ENCODE data around the gene COX7A2L. TPM values are rescaled to one million over a fixed set of nuclear protein-coding genes. Genes with fewer than 3 reads are reported as not detected.

The COX7A2L gene
- total and polyA plus RNA-seq, 10 of the 15 experiments (the other 5 are each of a cell fraction or from before 2014, with no cell fraction given), result 134 to 532 (median 222) TPM

GRCh38 chr2:42363413-42363812 lies 2.4 kb upstream of the COX7A2L start:
- peaks cover 10% of the 10 kb centered on the region for H3K4me1 ChIP-seq (ENCODE audit: control insufficient read depth, insufficient read depth, low read length)
- no peak for ATAC-seq
- intact Hi-C loops (cut with micrococcal nuclease; ENCODE audit: unreplicated experiment), result loop anchor here (10.0 kb wide), 1 partner anchor 431 kb away; the partner anchor contains the start of gene HAAO
- no peak overlapping the region for H3K27ac ChIP-seq (ENCODE audit: control insufficient read depth, insufficient read depth)
- no peak for DNase-seq (ENCODE audit: low read depth, low spot score)
- no peaks in the 10 kb centered on the region for H4K20me1 ChIP-seq (ENCODE audit: control insufficient read depth, insufficient read depth)
- ChIA-PET POLR2A (no interaction called here), RAD21 (ENCODE audit: unreplicated experiment) (interaction anchor here (0.7 to 1.1 kb wide), 2 partner anchors 11 to 80 kb away, joined by 3 read pairs; no protein-coding TSS in a partner anchor), CTCF (interaction anchor here (1.4 to 1.6 kb wide), 2 partner anchors 35 to 267 kb away, joined by 3 to 7 read pairs; no protein-coding TSS in a partner anchor), SMC1A (ENCODE audit: uncharacterized antibody, unreplicated experiment) (no interaction called here)
- no TSS peak for BruUV-seq (replicated peaks)
- no peak overlapping the region for H3K9ac ChIP-seq (ENCODE audit: control insufficient read depth, insufficient read depth, low read length)
- H3K79me2 ChIP-seq (ENCODE audit: control insufficient read depth, insufficient read depth, low read length), result peaks cover 26% of the 10 kb centered on the region
- in situ Hi-C loops (cut with MboI), result no loop called here
- no peak overlapping the region for H2AFZ ChIP-seq (ENCODE audit: control insufficient read depth, low read depth, low read length)
- H3K27me3 ChIP-seq (replicated peaks in 1 of 2; ENCODE audit: control insufficient read depth in 2 of 2, insufficient read depth in 2 of 2, low read length in 1 of 2), result no peaks in the 10 kb centered on the region; a peak in 1 of 4 replicates
- no peaks in the 10 kb centered on the region for H3K9me3 ChIP-seq (replicated peaks; ENCODE audit: control insufficient read depth, insufficient read depth, low read length)
- no peaks in the 10 kb centered on the region for H3K36me3 ChIP-seq (ENCODE audit: control insufficient read depth in 2 of 2, insufficient read depth in 2 of 2, low read length in 1 of 2)
- WGBS (ENCODE audit: insufficient coverage, insufficient replicate concordance, low lambda C conversion rate, missing lambda C conversion rate), result 26% methylated on average over 3 of the region's 3 CpGs
- FAIRE-seq, result no peak
- no peak overlapping the region for H3K4me3 ChIP-seq
- H3K4me2 ChIP-seq (ENCODE audit: control insufficient read depth, insufficient read depth), result no peak overlapping the region
- TF ChIP-seq ZNF217 (IDR thresholded peaks at IDR 0.05), result no peak
- TF ChIP-seq CREB1 (IDR thresholded peaks at IDR 0.05; ENCODE audit: low read depth), result no peak

- Histone ChIP-seq H2AFZ (ENCODE audit: control insufficient read depth, low read depth, low read length) (peak overlapping the region; percentile 92), H3K4me1 (ENCODE audit: control insufficient read depth, insufficient read depth, low read length) (peaks cover 10% of the 10 kb centered on the region), H3K9me3 (replicated peaks; ENCODE audit: control insufficient read depth, insufficient read depth, low read length) (no peaks in the 10 kb centered on the region), H3K27ac (ENCODE audit: control insufficient read depth, insufficient read depth) (no peak overlapping the region), H3K79me2 (ENCODE audit: control insufficient read depth, insufficient read depth, low read length) (peaks cover 42% of the 10 kb centered on the region), H3K4me3 (peak overlapping the region; percentile 70), H4K20me1 (ENCODE audit: control insufficient read depth, insufficient read depth) (no peaks in the 10 kb centered on the region), H3K36me3 (ENCODE audit: control insufficient read depth in 2 of 2, insufficient read depth in 2 of 2, low read length in 1 of 2) (no peaks in the 10 kb centered on the region), H3K4me2 (ENCODE audit: control insufficient read depth, insufficient read depth) (peak overlapping the region; percentile 90), H3K9ac (ENCODE audit: control insufficient read depth, insufficient read depth, low read length) (no peak overlapping the region), H3K27me3 (replicated peaks in 1 of 2; ENCODE audit: control insufficient read depth in 2 of 2, insufficient read depth in 2 of 2, low read length in 1 of 2) (no peaks in the 10 kb centered on the region)
- ChIA-PET SMC1A (ENCODE audit: uncharacterized antibody, unreplicated experiment) (interaction anchor here (0.9 to 1.3 kb wide), 5 partner anchors 18 to 266 kb away, joined by 3 to 5 read pairs (median 3); no protein-coding TSS in a partner anchor), RAD21 (ENCODE audit: unreplicated experiment) (interaction anchor here (0.7 to 1.1 kb wide), 2 partner anchors 267 to 270 kb away, joined by 3 to 4 read pairs; no protein-coding TSS in a partner anchor), CTCF (interaction anchor here (1.1 to 1.6 kb wide), 3 partner anchors 13 to 265 kb away, joined by 3 to 7 read pairs (median 7); no protein-coding TSS in a partner anchor), POLR2A (no interaction called here)
- FAIRE-seq (peak; percentile 49), ATAC-seq (0 out of 3 replicates have a peak, but pooled peaks have one; percentile 3), DNase-seq (ENCODE audit: low read depth, low spot score) (no peak)
- TF ChIP-seq SMC3 (IDR thresholded peaks at IDR 0.05; ENCODE audit: borderline replicate concordance, low read length) (no peak), KAT2A (conservative IDR thresholded peaks at IDR 0.05; ENCODE audit: control insufficient read depth, low read depth, low read length) (no peak), FOS (IDR thresholded peaks at IDR 0.05; ENCODE audit: borderline replicate concordance, extremely low read depth, insufficient read length) (no peak), MXI1 (IDR thresholded peaks at IDR 0.05; ENCODE audit: low read depth, low read length) (no peak), RELA (IDR thresholded peaks at IDR 0.05; ENCODE audit: borderline replicate concordance, partially characterized antibody) (no peak), ZNF207 (IDR thresholded peaks at IDR 0.05; ENCODE audit: borderline replicate concordance) (no peak), ELK1 (IDR thresholded peaks at IDR 0.05; ENCODE audit: low read depth, low read length) (no peak), IRF3 (IDR thresholded peaks at IDR 0.05) (no peak)
- in situ Hi-C loops (cut with MboI), result no loop called here
- no TSS peak for BruUV-seq (replicated peaks)
- WGBS (ENCODE audit: insufficient coverage, insufficient replicate concordance, low lambda C conversion rate, missing lambda C conversion rate), result 2% methylated on average over 6 of the region's 6 CpGs
- intact Hi-C loops (cut with micrococcal nuclease; ENCODE audit: unreplicated experiment), result loop anchor here (2.0 to 10.0 kb wide), 3 partner anchors 265 to 433 kb away; partner anchors contain the start of gene HAAO
These were observed 789 bp upstream of the COX7A2L start for GRCh38 chr2:42361728-42362283.

Measured in GM12878 (cell line).